ENCODE data around the gene PGP. TPM values are rescaled to one million over a fixed set of nuclear protein-coding genes. Genes with fewer than 3 reads are reported as not detected.

Gene PGP
- total and polyA plus RNA-seq, 2 of the 4 experiments (the other 2 are of a cell fraction), result 4.1 to 9.4 TPM

GRCh38 chr16:2205104-2205966 lies 9.3 kb downstream of the PGP start, which contains the start of gene MLST8:
MLST8 (plus strand) TSS chr16:2205454; CDS start chr16:2206086, 632 bp downstream.
- H3K14ac ChIP-seq (replicated peaks; ENCODE audit: low read depth, low read length), result peak within 1 kb of the TSS; percentile 99
- H2AK9ac ChIP-seq (replicated peaks; ENCODE audit: low read depth, low read length, poor library complexity), result peak within 1 kb of the TSS; percentile 100
- intact Hi-C loops (cut with micrococcal nuclease) (no loop called here), dilution Hi-C loops (cut with HindIII; ENCODE audit: low sequenced_read_pairs, unreplicated experiment) (no loop called here), in situ Hi-C loops (cut with MboI; ENCODE audit: low sequenced_read_pairs) (no loop called here)
- 1% methylated on average over 48 of the region's 93 CpGs; no CpG with 5 or more reads in 1 of the 2 experiments for WGBS, 2 experiments (ENCODE audit: extremely low coverage in 2 of 2, insufficient read length in 1 of 2)
- peak within 1 kb of the TSS; percentile 92 for H3K4me3 ChIP-seq (ENCODE audit: insufficient read depth, low read depth, low read length)
- H2BK15ac ChIP-seq (ENCODE audit: low read depth, low read length), result peak within 1 kb of the TSS; percentile 74; the same call in 1 of the 3 replicates
- H3K9ac ChIP-seq (ENCODE audit: low read depth, low read length), result peak within 1 kb of the TSS; percentile 97
- peaks cover 6% of the 10 kb centered on the region; the same call in 1 of the 2 replicates for H3K9me1 ChIP-seq (ENCODE audit: insufficient read depth, low read length)
- H4K20me1 ChIP-seq (ENCODE audit: insufficient read depth, low read length), result peaks cover 5% of the 10 kb centered on the region; the same call in 1 of the 2 replicates
- H3K36me3 ChIP-seq (ENCODE audit: control insufficient read depth, insufficient read depth, low read length), result peaks cover 25% of the 10 kb centered on the region; the same call in 1 of the 2 replicates
- peak within 1 kb of the TSS; percentile 91 for H3K18ac ChIP-seq (ENCODE audit: low read depth, low read length)
- peak within 1 kb of the TSS; percentile 98 for H2AK5ac ChIP-seq (ENCODE audit: low read depth, low read length)
- H2BK20ac ChIP-seq (ENCODE audit: low read depth, low read length), result peak within 1 kb of the TSS; percentile 73; the same call in 1 of the 2 replicates
- H3K9me3 ChIP-seq (ENCODE audit: control insufficient read depth, insufficient read depth, low read length), result no peaks in the 10 kb centered on the region
- peaks cover 6% of the 10 kb centered on the region for H3K27me3 ChIP-seq (ENCODE audit: control insufficient read depth, insufficient read depth, low read length)
- H3K79me1 ChIP-seq (ENCODE audit: low read depth in 1 of 2, low read length in 2 of 2), result peaks cover 13 to 24% of the 10 kb centered on the region in 2 experiments
- peak within 1 kb of the TSS; percentile 100 for H2AFZ ChIP-seq (replicated peaks; ENCODE audit: low read length, poor library complexity)
- peak within 1 kb of the TSS; percentile 97 for H4K5ac ChIP-seq (ENCODE audit: low read depth, low read length)
- ATAC-seq (ENCODE audit: low read depth) (peak; percentile 96), DNase-seq (peak; percentile 80)
- H4K8ac ChIP-seq (ENCODE audit: low read depth in 2 of 2, low read length in 2 of 2), result peak within 1 kb of the TSS; percentile 91 to 100
- H3K56ac ChIP-seq (ENCODE audit: extremely low read depth, insufficient read depth, low read length), result peak within 1 kb of the TSS; percentile 94
- ChIA-PET POLR2A (ENCODE audit: unreplicated experiment) (no interaction called here), CTCF (interaction anchor here (0.6 kb wide), 1 partner anchor 183 kb away, joined by 3 read pairs; no protein-coding TSS in a partner anchor)
- peak within 1 kb of the TSS; percentile 99 for H3K4ac ChIP-seq (ENCODE audit: low read depth, low read length)
- H2BK5ac ChIP-seq (ENCODE audit: low read depth, low read length, poor library complexity, severe bottlenecking), result peak within 1 kb of the TSS; percentile 99
- H4K91ac ChIP-seq (ENCODE audit: insufficient read depth, low read depth, low read length), result peak within 1 kb of the TSS; percentile 99
- peak within 1 kb of the TSS; percentile 99 for H3K27ac ChIP-seq (ENCODE audit: insufficient read depth, low read length)
- H2BK120ac ChIP-seq (ENCODE audit: low read depth, low read length), result peak within 1 kb of the TSS; percentile 93
- peak within 1 kb of the TSS; percentile 91 for H3K4me2 ChIP-seq (ENCODE audit: low read depth, low read length)
- no TSS peak for BruUV-seq (replicated peaks)
- peak within 1 kb of the TSS; percentile 95 for H3K23ac ChIP-seq (ENCODE audit: low read depth, low read length)
- peaks cover 7% of the 10 kb centered on the region for H3K4me1 ChIP-seq (ENCODE audit: control insufficient read depth, insufficient read depth, low read length)
- no peak for TF ChIP-seq SMC3 (IDR thresholded peaks at IDR 0.05; ENCODE audit: low read depth, low read length)
- TF ChIP-seq RCOR1 (IDR thresholded peaks at IDR 0.05; ENCODE audit: insufficient replicate concordance, low read length), result no peak
- TF ChIP-seq CTCF (conservative IDR thresholded peaks at IDR 0.05; ENCODE audit: low read depth, low read length), result 0 out of 2 replicates have a peak, but pooled peaks have one; percentile 14
- 0 out of 2 replicates have a peak, but pooled peaks have one; percentile 18 for TF ChIP-seq MXI1 (IDR thresholded peaks at IDR 0.05; ENCODE audit: borderline replicate concordance, low read depth, low read length)
- no peak for TF ChIP-seq RFX5 (IDR thresholded peaks at IDR 0.05; ENCODE audit: low read depth, low read length)
- TF ChIP-seq CHD1 (IDR thresholded peaks at IDR 0.05; ENCODE audit: low read depth, low read length), result peak; percentile 88; the same call in 1 of the 2 replicates
- TF ChIP-seq BHLHE40 (IDR thresholded peaks at IDR 0.05; ENCODE audit: low read depth, low read length), result peak; percentile 96
- TF ChIP-seq POLR2A (IDR thresholded peaks at IDR 0.05; ENCODE audit: low read depth, low read length), result peak; percentile 84; the same call in 1 of the 2 replicates
- TF ChIP-seq NFE2L2 (IDR thresholded peaks at IDR 0.05; ENCODE audit: low read depth, low read length), result no peak
- TF ChIP-seq MAZ (IDR thresholded peaks at IDR 0.05; ENCODE audit: borderline replicate concordance, low read depth, low read length), result peak; percentile 70; the same call in 1 of the 2 replicates
- no peak for TF ChIP-seq CEBPB (IDR thresholded peaks at IDR 0.05; ENCODE audit: low read depth, low read length)
- TF ChIP-seq MAFK (IDR thresholded peaks at IDR 0.05; ENCODE audit: low read depth, low read length), result no peak
- TF ChIP-seq USF2 (IDR thresholded peaks at IDR 0.05; ENCODE audit: low read depth, low read length), result peak; percentile 63
